Fibroblast of lung (primary cell): ENCODE measurements around the gene PMM2. TPM values are rescaled to one million over a fixed set of nuclear protein-coding genes. Genes with fewer than 3 reads are reported as not detected.

Experiments
- DNase-seq, 2 donors: peaks; one replicate each; pipeline versions ENCODE4 v3.0.0 to v3.0.0-alpha.2; 2010; ENCODE audit warnings: low read depth in 2 of 2
- H2AFZ ChIP-seq: 2 replicates; pipeline ENCODE4 v1.5.1; 2012; ENCODE audit warnings: low read length, control low read depth, inconsistent platforms
- H3K27ac ChIP-seq: 2 replicates; pipeline ENCODE4 v1.5.1; 2011; ENCODE audit warnings: low read length, control low read depth; ENCODE audit not compliant: insufficient read depth
- H3K27me3 ChIP-seq: 2 replicates; pipeline ENCODE4 v1.5.1; 2011; ENCODE audit warnings: mild to moderate bottlenecking, low read length; ENCODE audit not compliant: control insufficient read depth, insufficient read depth
- H3K36me3 ChIP-seq: 2 replicates; pipeline ENCODE4 v1.5.1; 2011; ENCODE audit warnings: low read length; ENCODE audit not compliant: control insufficient read depth, insufficient read depth
- H3K4me1 ChIP-seq: 2 replicates; pipeline ENCODE4 v1.5.1; 2011; ENCODE audit warnings: low read length; ENCODE audit not compliant: control insufficient read depth, insufficient read depth; ENCODE audit errors: extremely low read depth
- H3K4me2 ChIP-seq: 2 replicates; pipeline ENCODE4 v1.5.1; 2011; ENCODE audit warnings: low read length, control low read depth; ENCODE audit not compliant: insufficient read depth; ENCODE audit errors: extremely low read depth
- H3K4me3 ChIP-seq, 4 experiments: fragments of 200-600 bp in 1 of 4; sonication (generic) in 1 of 4; replicated peaks in 1 of 4; 2 replicates each; pipeline ENCODE4 v1.5.1; 2011 to 2016; ENCODE audit warnings: low read length in 4 of 4, low read depth in 3 of 4, mild to moderate bottlenecking in 3 of 4, control low read depth in 2 of 4, inconsistent platforms in 1 of 4, mixed read lengths in 1 of 4; ENCODE audit not compliant: insufficient read depth in 1 of 4; ENCODE audit errors: control extremely low read depth in 1 of 4
- H3K79me2 ChIP-seq: 2 replicates; pipeline ENCODE4 v1.5.1; 2012; ENCODE audit warnings: mild to moderate bottlenecking, low read length, inconsistent platforms; ENCODE audit not compliant: control insufficient read depth, insufficient read depth
- H3K9ac ChIP-seq: 2 replicates; pipeline ENCODE4 v1.5.1; 2011; ENCODE audit warnings: mild to moderate bottlenecking, low read length, control low read depth; ENCODE audit not compliant: insufficient read depth
- H3K9me3 ChIP-seq: 2 replicates; pipeline ENCODE4 v1.5.1; 2012; ENCODE audit warnings: low read depth, low read length; ENCODE audit not compliant: control insufficient read depth, insufficient read depth
- H4K20me1 ChIP-seq: 2 replicates; pipeline ENCODE4 v1.5.1; 2011; ENCODE audit warnings: low read length; ENCODE audit not compliant: control insufficient read depth, insufficient read depth; ENCODE audit errors: extremely low read depth
- EZH2 ChIP-seq: IDR thresholded peaks from 2 replicates; pipeline ENCODE4 v1.5.1; 2012; ENCODE audit warnings: low read length, control low read depth, mild to moderate bottlenecking; ENCODE audit errors: missing control alignments
- polyA plus RNA-seq, 2 donors: library from polyadenylated mRNA; depleted of rRNA in 1 of 2; stranded (reverse) in 1 of 2; unstranded in 1 of 2; fragments of >200 nt; gene quantifications; 2 replicates each; pipeline ENCODE4 v1.2.1, GENCODE V29; 2011 to 2012; ENCODE audit warnings: missing spikeins in 1 of 2
- total RNA-seq: library from RNA; depleted of rRNA; stranded (reverse); fragments of >200 nt; gene quantifications from 2 replicates; pipeline ENCODE4 v1.2.1, GENCODE V29; 2014
- TF ChIP-seq, protein P1 (sequence below), 2 donors: IDR thresholded peaks in 1 of 2; conservative IDR thresholded peaks in 1 of 2; 1 replicate in 1 of 2; 2 replicates in 1 of 2; pipeline ENCODE4 v1.5.1; 2011 to 2012; ENCODE audit warnings: low read length in 2 of 2, control low read depth in 1 of 2, inconsistent platforms in 1 of 2, low read depth in 1 of 2, mild to moderate bottlenecking in 1 of 2

PMM2 gene
- total and polyA plus RNA-seq, 2 donors (not counting 1 experiment from before 2014, with no cell fraction given): 19.5 to 49.3 TPM

DNA sequence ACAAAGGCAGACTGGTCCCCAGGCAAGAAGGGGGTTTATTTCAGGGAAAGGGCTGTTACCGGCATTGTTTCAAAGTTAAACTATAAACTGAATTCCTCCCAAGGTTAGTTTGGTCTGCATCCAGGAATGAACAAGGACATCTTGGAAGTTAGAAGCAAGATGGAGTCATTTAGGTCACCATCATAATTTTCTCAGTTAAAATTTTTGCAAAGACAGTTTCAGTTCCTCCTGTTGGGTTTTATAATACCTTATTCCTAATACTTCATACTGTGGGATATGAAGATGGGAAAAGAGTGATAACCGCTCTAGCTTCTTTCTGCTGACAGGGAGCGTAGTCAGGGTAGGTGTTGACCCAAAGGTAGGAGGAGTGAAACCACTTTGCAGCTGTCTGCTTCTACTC lies 24.8 kb downstream of the PMM2 start:
- H3K27ac ChIP-seq: no peak overlapping the region
- TF ChIP-seq, protein P1, sequence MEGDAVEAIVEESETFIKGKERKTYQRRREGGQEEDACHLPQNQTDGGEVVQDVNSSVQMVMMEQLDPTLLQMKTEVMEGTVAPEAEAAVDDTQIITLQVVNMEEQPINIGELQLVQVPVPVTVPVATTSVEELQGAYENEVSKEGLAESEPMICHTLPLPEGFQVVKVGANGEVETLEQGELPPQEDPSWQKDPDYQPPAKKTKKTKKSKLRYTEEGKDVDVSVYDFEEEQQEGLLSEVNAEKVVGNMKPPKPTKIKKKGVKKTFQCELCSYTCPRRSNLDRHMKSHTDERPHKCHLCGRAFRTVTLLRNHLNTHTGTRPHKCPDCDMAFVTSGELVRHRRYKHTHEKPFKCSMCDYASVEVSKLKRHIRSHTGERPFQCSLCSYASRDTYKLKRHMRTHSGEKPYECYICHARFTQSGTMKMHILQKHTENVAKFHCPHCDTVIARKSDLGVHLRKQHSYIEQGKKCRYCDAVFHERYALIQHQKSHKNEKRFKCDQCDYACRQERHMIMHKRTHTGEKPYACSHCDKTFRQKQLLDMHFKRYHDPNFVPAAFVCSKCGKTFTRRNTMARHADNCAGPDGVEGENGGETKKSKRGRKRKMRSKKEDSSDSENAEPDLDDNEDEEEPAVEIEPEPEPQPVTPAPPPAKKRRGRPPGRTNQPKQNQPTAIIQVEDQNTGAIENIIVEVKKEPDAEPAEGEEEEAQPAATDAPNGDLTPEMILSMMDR (conservative IDR thresholded peaks at IDR 0.05 in 1 of 2, IDR thresholded peaks at IDR 0.05 in 1 of 2; ENCODE audit: low read depth in 1 of 2, low read length in 2 of 2): no peak
- TF ChIP-seq EZH2: no peak
- no peak for DNase-seq
- H3K36me3 ChIP-seq: peaks cover 6% of the 10 kb centered on the region
- no peak overlapping the region for H3K4me2 ChIP-seq
- peaks cover 3% of the 10 kb centered on the region for H3K4me1 ChIP-seq
- H3K79me2 ChIP-seq: peaks cover 2% of the 10 kb centered on the region
- no peak overlapping the region for H3K9ac ChIP-seq
- no peak overlapping the region for H2AFZ ChIP-seq
- H3K4me3 ChIP-seq: no peak overlapping the region
- H4K20me1 ChIP-seq: no peaks in the 10 kb centered on the region
- no peaks in the 10 kb centered on the region for H3K27me3 ChIP-seq
- H3K9me3 ChIP-seq: no peaks in the 10 kb centered on the region

DNA sequence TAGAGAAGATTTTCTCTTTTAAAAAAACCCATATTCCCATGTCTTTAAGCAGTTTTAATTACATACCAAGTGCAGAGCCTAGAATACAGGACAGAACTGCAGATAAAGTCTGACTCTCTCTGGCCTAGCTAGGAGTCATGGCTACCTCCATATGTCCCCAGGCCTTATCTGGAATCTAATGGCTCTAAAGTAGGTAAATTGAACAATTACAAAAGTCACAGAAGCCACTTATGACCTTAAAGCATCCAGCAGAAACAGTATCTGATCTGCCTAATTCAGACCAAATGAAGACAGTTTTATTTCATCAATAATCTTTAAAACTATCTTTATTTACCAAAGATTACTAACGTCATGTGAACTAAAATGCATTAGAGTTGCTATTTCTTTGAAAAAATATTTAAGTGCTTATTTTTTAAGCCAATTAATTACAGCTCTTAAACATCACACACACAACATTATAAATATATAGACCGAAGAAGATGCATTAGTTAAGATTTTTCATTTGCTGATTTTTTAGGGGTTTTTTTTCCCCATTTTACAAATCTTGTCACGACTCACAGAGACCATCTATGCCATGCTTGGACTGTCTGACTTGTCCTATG lies 28.7 kb downstream of the PMM2 start:
- Histone ChIP-seq H3K4me3 (no peak overlapping the region), H3K4me1 (no peaks in the 10 kb centered on the region), H3K4me2 (no peak overlapping the region), H3K9ac (no peak overlapping the region), H3K79me2 (peaks cover 2% of the 10 kb centered on the region), H3K9me3 (no peaks in the 10 kb centered on the region), H3K36me3 (peaks cover 7% of the 10 kb centered on the region), H3K27me3 (no peaks in the 10 kb centered on the region), H4K20me1 (no peaks in the 10 kb centered on the region), H3K27ac (no peak overlapping the region), H2AFZ (no peak overlapping the region)
- DNase-seq: no peak
- TF ChIP-seq EZH2: no peak
- TF ChIP-seq, protein P1 (conservative IDR thresholded peaks at IDR 0.05 in 1 of 2, IDR thresholded peaks at IDR 0.05 in 1 of 2; ENCODE audit: low read depth in 1 of 2, low read length in 2 of 2): no peak

GRCh38 chr16:8828541-8829165 lies 31.0 kb downstream of the PMM2 start:
- H3K9me3 ChIP-seq: no peaks in the 10 kb centered on the region
- peaks cover 11% of the 10 kb centered on the region for H3K36me3 ChIP-seq
- H3K79me2 ChIP-seq: peaks cover 6% of the 10 kb centered on the region
- H2AFZ ChIP-seq: no peak overlapping the region
- no peak overlapping the region for H3K27ac ChIP-seq
- no peak overlapping the region for H3K4me3 ChIP-seq
- DNase-seq: peak in 1 of 2 donors; percentile 27
- no peaks in the 10 kb centered on the region for H3K27me3 ChIP-seq
- H3K4me2 ChIP-seq: no peak overlapping the region
- no peaks in the 10 kb centered on the region for H3K4me1 ChIP-seq
- no peaks in the 10 kb centered on the region for H4K20me1 ChIP-seq
- TF ChIP-seq, protein P1 (conservative IDR thresholded peaks at IDR 0.05 in 1 of 2, IDR thresholded peaks at IDR 0.05 in 1 of 2; ENCODE audit: low read depth in 1 of 2, low read length in 2 of 2): no peak
- TF ChIP-seq EZH2: no peak
- no peak overlapping the region for H3K9ac ChIP-seq
